Stimulated activated CD4-positive, alpha-beta T cell treated with anti-CD3 and anti-CD28 coated beads, TNF-alpha, amount 100 ng/mL, for 24 hours (primary cell): ENCODE measurements around the gene CD248.
"Not testable (repeated sequence)": the region's sequence is repeated elsewhere in the genome, so short reads cannot be mapped to it uniquely, and the experiment has no call there.

Experiments used
- DNase-seq, 3 experiments: peaks; one replicate each; pipeline ENCODE4 v3.0.0-alpha.2; 2020; ENCODE audit warnings: low read depth in 3 of 3

Gene CD248

DNA sequence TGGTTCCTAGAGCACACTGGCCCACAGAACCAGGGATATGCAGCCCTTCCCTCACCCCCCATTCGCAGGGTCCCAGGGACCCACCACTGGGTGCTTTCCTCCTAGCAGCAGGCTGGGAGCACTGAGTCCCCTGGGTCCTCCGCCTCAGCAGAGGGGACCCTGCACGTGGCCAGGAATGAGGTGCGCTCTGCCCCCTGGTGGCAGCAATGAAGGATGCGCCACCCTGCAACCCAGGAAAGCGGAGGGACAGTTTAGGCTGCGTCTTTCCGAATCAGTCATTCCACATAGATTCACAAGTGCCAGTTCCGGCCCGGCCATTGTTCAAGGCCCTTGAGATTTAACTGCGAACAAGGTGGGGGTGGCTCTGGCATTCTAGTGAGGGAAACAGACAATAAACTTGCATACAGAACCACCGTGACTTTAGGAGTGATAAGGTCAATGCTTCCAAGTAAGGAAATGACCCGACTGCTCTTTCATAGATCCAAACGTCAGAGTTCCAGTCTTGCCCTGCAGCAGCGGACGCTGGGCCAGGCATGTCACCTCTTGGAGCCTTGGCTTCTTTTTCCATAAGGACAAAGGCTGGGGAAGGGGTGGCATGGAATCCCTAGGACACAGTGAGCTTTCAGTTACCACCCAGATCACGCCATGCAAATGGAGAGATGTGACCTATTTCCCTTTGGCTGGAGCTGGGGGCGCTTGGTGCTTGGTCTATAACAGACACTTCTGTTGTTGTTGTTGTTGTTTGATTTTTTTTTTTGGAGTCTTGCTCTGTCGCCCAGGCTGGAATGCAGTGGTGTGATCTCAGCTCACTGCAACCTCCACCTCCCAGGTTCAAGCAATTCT, 11.7 kb upstream of the CD248 start:
- DNase-seq = peak; percentile 68 to 83 (median 70)

GRCh38 chr11:66328031-66328301, 11.1 kb upstream of the CD248 start:
- no peak for DNase-seq

- no peak for DNase-seq
These were observed 10.6 kb upstream of the CD248 start for GRCh38 chr11:66327171-66328030.

DNA sequence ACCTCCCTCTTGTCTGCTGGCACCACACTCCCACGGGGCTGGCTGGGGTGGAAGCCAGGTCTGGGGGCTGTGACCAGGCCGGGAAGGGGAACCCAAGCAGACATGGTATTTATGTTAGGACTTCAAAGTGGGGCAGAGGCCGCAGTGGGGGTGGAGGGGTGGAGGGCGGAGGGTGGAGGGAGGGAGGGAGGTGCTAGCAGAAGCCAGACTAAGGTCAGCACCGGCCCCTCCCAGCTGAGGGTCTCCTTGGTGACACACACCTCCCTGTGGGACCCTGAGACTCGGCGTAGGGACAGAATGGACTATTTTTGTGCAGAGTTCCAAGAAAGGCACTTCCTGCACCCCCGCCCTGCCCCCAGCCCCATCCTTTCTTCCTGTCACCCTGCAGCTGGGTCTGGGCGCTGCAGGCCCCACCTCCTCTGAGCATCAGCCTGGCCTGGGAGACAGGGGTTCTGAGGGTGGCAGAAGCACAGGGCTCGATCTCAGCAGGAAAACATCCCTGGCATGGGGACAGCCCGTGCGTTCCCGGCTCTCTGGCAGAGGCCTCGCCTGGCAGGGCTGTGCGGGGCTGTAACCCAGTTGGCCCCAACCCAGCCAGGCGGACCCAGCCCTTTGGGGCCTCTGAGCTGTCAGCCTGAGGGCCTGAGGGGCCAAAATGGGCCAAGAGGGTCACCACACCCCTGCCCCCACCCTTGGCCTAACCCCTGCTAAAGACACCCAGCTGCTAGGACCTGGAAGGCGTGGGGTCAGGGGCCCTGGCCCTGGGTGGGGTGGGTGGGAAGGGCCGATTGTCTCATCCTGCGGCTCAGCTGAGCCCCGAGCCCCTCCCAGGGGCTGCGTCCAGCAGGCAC, 9.6 kb upstream of the CD248 start:
- no peak for DNase-seq

DNA sequence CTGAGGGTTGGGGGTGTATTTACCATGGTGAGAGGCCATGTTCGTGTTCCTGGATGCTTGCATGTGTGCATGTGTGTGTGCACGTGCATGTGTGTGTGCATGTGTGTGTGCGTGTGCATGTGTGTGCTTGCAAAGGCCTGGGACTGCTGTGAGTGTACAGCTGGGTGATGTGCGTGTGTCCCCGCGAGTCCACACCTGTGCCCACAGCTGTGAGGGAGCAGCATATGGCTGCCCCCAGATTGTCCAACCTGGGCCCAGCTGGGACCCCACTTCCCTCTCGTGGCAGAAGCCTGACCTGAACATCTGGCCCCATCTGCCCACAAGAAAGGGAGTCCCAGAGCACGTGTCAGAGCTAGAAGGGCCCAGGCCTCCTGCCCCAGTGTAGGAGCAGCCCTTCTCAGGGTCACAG, 8.4 kb upstream of the CD248 start:
- DNase-seq = no peak

- DNase-seq = no peak
These were observed 7.8 kb upstream of the CD248 start for GRCh38 chr11:66324664-66325063.

- DNase-seq = no peak
These were observed 6.8 kb upstream of the CD248 start for GRCh38 chr11:66323684-66324083.

- DNase-seq = no peak
These were observed 6.0 kb upstream of the CD248 start for GRCh38 chr11:66322732-66323427.

DNA sequence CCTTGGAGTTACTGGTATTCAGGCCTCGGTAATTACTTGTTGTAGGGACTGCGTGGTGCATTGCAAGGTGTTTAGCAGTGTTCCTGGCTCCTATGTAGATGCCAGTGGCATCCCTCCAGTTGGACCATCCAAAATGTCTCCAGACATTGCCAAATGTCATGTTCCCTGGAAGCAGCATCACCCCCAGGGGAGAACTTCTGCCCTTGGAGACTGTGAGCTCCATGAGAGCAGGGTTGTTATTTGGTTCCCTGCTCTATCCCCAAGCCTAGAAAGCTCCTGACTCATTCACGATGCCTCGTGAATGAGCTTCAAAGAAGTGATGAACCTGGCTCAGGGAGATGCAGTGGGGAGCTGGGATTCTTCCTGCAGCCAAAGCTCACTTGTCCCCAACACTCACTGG, 4.8 kb upstream of the CD248 start:
- DNase-seq = no peak

DNA sequence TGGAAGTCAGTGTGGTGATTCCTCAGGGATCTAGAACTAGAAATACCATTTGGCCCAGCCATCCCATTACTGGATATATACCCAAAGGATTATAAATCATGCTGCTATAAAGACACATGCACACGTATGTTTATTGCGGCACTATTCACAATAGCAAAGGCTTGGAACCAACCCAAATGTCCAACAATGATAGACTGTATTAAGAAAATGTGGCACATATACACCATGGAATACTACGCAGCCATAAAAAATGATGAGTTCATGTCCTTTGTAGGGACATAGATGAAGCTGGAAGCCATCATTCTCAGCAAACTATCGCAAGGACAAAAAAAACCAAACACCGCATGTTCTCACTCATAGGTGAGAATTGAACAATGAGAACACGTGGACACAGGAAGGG, 3.9 kb upstream of the CD248 start:
- not testable (repeated sequence) for DNase-seq

DNA sequence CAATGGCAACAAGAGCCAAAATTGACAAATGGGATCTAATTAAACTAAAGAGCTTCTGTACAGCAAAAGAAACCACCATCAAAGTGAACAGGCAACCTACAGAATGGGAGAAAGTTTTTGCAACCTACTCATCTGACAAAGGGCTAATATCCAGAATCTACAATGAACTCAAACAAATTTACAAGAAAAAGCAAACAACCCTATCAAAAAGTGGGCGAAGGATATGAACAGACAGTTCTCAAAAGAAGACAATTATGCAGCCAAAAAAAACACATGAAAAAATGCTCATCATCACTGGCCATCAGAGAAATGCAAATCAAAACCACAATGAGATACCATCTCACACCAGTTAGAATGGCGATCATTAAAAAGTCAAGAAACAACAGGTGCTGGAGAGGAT, 3.4 kb upstream of the CD248 start:
- DNase-seq = not testable (repeated sequence)

DNA sequence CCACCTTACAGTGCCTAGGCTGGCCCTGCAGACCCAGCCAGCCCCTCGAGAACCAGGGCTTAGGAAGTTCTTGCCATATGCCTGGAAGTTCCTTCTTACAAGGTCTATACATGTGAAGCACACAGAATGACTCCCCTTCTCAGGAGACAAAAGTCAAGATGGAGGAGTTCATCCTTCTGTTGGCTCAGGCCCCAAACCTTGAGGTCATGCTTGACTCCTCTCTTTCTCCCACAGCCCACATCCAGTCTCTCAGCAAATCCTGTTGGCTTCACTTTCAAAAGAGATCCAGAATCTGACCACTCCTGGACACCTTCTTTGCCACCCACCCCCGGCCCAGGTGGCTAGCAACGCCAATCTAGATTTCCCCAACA, 1.7 kb upstream of the CD248 start:
- no peak for DNase-seq

- DNase-seq = no peak
These were observed 1.1 kb upstream of the CD248 start for GRCh38 chr11:66317723-66318599.

DNA sequence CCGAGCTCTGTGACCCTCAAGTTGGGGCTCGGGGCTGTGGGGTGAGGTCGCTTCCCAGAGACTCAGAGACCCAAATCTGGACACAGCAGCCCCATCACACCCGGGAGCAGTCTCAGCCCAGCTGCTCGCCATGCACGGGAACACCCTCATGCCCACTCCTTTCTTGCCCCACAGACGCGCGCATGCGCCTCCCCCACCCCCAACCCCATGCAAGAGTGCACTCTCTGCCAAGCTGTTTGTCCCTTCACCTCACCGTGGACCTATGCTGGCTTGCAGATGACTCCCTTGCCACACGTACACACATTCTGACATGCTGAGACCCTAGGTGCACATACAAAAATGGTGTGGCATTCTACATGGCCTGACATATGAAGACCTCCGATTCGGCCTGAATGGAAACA, 478 bp upstream of the CD248 start:
- peak in 1 of 3 experiments; percentile 33 for DNase-seq

DNA sequence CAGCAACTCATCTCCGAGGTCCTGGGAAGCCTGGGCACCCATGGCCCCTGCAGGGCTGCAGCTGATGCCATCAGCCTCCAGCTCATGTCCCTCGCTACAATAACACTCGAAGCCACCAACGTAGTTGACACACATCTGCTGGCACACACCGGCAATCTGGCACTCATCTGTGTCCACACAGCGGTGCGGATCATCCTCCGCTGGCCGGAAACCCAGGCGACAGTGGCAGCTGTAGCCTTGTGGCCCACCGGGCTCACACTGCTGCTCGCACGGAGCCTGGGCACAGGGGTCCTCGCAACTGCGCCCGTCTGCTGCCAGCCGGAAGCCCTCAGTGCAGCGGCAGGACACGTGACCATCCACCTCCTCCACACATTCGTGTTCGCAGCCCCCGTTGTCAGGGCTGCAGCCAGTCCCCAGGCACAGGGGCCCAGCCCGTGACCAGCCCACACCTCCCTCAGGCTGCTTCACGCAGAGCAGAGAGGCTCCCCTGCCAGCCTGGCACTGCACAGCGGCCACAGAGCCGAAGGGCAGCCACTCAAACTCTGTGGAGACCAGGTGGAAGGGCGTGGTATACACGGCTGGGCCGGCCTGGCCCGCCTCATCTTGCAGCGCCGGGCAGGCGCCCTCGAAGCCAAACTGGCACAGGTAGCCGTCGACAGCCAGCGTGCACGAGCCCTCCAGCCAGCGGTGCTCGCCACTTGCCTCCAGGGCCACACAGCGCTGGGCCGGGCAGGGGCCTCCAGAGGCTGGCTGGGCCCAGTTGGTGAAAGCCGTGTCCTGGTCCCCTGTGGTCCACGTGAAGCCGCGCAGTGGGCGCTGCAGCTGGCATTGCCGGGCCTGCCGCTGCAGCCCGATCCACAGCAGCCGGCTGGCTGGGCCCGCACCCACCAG, 678 bp downstream of the CD248 start:
- no peak for DNase-seq

- DNase-seq = no peak
These were observed 1.4 kb downstream of the CD248 start for GRCh38 chr11:66315498-66315885.

DNA sequence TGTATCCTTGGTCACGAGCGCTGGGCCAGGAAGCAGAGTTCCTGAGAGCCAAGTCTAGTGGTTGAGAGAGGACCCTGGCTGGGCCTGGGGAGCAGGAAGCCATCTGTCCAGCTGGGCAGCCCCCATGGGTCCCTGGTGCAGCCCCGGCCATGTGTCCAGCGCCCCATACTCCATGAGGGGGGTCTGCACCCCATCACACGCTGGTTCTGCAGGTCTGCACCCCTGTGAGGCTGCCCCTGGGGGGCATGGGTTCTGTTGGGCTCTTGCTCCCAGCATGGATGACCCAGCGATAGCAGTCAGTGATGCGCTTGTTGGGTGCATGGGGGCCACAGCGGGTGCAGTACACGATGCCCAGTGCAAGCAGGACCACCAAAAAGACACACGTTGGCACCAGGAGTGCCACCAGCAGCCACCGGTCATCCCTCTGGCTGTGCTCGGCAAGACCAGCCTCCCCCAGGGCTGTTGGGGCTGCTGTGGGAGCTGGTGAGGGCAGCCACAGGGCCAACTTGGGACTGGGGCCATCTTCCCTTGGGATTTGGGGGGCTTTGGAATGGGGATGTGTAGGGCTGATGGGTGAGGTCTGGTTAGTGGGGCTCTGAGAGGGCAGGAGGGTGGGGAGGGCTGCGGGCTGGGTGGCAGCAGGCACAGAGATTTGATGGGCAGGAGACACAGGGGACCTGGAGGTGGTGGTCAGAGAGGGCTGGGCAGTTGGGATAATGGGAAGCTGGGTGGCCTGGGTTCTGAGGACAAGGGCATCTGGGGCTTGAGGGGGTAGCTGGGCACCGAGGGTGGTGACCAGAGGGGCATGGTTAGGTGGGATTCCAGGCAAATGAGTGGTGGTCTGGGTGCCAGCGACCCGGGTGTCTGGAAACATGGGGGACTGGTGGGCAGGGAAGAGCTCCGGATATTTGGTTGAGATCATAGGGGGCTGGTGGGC, 2.0 kb downstream of the CD248 start:
- DNase-seq = no peak

GRCh38 chr11:66314186-66314501, 2.7 kb downstream of the CD248 start:
- no peak for DNase-seq
